HG03565 (cell line): Measurements from ENCODE around the gene FOXP4.

Source experiments
- ATAC-seq: cut with Tn5 transposase; IDR thresholded peaks from one replicate; pipeline ENCODE4 v1.9.1; 2021; ENCODE audit warnings: mild to moderate bottlenecking, moderate library complexity; ENCODE audit not compliant: unreplicated experiment

FOXP4 gene

GRCh38 chr6:41545703-41546474 lies at the start of gene FOXP4:
Gene FOXP4 (plus strand): TSS chr6:41546381. CDS start chr6:41565761, 19,380 bp downstream.
- ATAC-seq, result peak; percentile 50

- ATAC-seq, result no peak
These were observed 48.6 kb upstream of the FOXP4 start for GRCh38 chr6:41497573-41497972.

- ATAC-seq, result no peak
These were observed 48.2 kb upstream of the FOXP4 start for GRCh38 chr6:41497994-41498393.

GRCh38 chr6:41498968-41499599 lies 47.1 kb upstream of the FOXP4 start:
- no peak for ATAC-seq

- ATAC-seq, result no peak
These were observed 45.6 kb upstream of the FOXP4 start for GRCh38 chr6:41500561-41500960.

- no peak for ATAC-seq
These were observed 43.6 kb upstream of the FOXP4 start for GRCh38 chr6:41502566-41502916.

- no peak for ATAC-seq
These were observed 43.1 kb upstream of the FOXP4 start for GRCh38 chr6:41502917-41503671.

GRCh38 chr6:41503827-41504465 lies 42.2 kb upstream of the FOXP4 start:
- no peak for ATAC-seq

GRCh38 chr6:41504466-41505121 lies 41.6 kb upstream of the FOXP4 start:
- no peak for ATAC-seq

GRCh38 chr6:41505122-41506049 lies 40.8 kb upstream of the FOXP4 start:
- ATAC-seq, result no peak

- ATAC-seq, result no peak
These were observed 37.7 kb upstream of the FOXP4 start for GRCh38 chr6:41508479-41508878.

GRCh38 chr6:41509580-41509979 lies 36.6 kb upstream of the FOXP4 start:
- ATAC-seq, result no peak

- ATAC-seq, result no peak
These were observed 34.6 kb upstream of the FOXP4 start for GRCh38 chr6:41511443-41512060.

GRCh38 chr6:41512146-41512701 lies 34.0 kb upstream of the FOXP4 start:
- ATAC-seq, result no peak

GRCh38 chr6:41515995-41516394 lies 30.2 kb upstream of the FOXP4 start:
- ATAC-seq, result no peak

- ATAC-seq, result no peak
These were observed 28.1 kb upstream of the FOXP4 start for GRCh38 chr6:41518118-41518517.

- no peak for ATAC-seq
These were observed 26.9 kb upstream of the FOXP4 start for GRCh38 chr6:41519305-41519744.

GRCh38 chr6:41519745-41520699 lies 26.2 kb upstream of the FOXP4 start:
- ATAC-seq, result no peak
